HG02943 (cell line): ENCODE results near the gene MCF2.
A peak's percentile ranks its signal among the peaks of the same experiment; 100 is the strongest.

ENCODE experiments used
- ATAC-seq: cut with Tn5 transposase; IDR thresholded peaks from one replicate; pipeline ENCODE4 v1.9.1; 2021; ENCODE audit warnings: mild to moderate bottlenecking, low read depth, moderate library complexity; ENCODE audit not compliant: unreplicated experiment

The MCF2 gene

GRCh38 chrX:139600105-139600504 is 107.9 kb downstream of the MCF2 start:
- no peak for ATAC-seq

DNA sequence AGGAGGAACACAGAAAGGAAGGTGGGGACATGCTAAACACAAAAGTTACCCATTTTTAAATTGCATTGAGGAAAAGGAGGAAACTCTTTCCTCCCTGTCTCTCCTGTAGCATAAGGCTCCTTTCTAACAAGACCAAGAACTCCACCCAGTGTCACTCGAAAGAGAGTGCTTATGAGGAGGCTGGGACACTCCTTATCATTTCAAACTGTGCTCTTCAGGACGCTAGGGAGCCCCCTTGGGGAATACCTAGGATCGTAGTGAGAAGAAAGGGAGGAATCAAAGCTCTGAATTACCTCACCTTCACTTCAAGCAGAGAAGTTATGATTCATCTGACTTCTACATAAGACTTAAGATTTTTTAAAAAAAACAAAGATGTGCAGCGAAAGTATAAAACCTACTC is 111.9 kb downstream of the MCF2 start:
- ATAC-seq, result no peak

DNA sequence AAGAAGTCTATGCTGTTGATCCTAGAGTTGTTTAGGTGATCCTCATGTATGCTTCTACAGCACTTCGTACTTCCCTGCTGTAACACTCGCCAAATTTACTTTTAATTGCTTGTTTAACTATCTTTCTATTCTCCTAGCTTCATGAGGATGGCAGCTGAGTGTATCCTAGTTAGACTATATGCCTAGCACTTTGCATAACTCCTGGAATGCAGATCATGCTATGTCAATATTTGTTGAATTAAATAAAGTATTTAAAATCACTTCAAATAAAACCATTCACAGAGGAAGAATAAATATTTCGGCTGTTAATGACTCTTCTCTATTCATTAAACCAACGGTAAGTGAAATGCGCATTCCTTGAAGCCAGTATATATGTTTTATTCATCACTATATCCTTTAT is 122.4 kb downstream of the MCF2 start:
- ATAC-seq, result no peak

DNA sequence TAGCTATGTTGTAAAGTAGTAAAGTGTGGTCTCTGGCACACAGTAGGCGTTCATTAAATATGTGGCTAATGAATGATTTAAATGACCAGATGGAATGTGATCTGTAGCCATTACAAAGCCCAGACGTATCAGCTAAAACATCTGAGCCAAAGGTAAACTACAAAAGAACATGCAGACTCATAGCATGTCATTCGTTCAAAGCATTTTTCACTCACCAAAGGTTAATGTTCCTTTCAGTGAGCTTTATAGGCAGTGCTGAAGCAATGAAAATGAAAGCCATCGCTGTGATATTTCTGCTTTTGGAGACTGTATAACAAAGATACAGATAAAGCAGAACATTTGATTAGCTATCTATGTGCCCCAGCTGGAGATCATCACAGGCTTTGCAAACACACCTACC is 126.9 kb downstream of the MCF2 start:
- no peak for ATAC-seq

- no peak for ATAC-seq
Measured at GRCh38 chrX:139566981-139567380, 141.0 kb downstream of the MCF2 start.

DNA sequence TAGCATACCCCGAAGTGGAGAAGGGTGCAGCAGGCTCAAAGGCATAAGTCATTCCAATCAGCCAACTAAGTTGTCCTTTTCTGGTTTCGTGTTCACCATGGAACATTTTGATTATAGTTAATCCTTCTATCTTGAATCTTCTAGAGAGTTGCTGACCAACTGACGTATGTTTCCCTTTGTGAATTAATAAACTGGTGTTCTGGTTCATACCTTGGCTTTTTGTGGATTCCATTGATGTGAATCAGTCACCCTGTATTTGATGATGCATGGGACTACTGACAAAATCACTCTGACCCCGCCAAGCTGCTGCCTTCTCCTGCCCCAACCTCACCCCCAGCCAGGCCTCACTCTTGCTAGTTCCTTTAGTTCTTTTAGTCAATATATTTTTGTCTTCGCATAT is 144.7 kb downstream of the MCF2 start:
- ATAC-seq, result no peak

GRCh38 chrX:139560221-139560620 is 147.7 kb downstream of the MCF2 start:
- no peak for ATAC-seq

- peak; percentile 74 for ATAC-seq
Measured at GRCh38 chrX:139559383-139560042, 148.5 kb downstream of the MCF2 start.

- no peak for ATAC-seq
Measured at GRCh38 chrX:139554991-139555675, 152.8 kb downstream of the MCF2 start.

DNA sequence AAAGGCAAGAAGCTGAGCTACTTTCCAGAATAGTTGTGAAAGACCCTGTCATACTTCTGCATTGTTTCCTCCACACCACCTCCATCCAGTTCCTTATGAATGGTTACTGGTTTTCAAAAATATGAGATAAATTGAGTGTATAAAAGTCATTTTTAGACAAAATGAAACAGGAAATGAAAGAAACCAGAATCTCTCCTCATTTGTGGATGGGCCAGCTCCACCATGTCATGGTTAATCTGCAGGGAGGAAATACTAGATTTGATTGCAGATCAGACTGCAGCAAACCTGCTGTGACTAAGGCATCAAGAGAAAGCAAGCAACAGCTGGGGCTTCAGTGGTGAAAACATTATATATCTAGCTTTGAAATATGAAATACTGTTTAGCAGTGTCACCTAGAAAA is 153.6 kb downstream of the MCF2 start:
- ATAC-seq, result peak; percentile 24

- no peak for ATAC-seq
Measured at GRCh38 chrX:139544591-139544990, 163.4 kb downstream of the MCF2 start.

DNA sequence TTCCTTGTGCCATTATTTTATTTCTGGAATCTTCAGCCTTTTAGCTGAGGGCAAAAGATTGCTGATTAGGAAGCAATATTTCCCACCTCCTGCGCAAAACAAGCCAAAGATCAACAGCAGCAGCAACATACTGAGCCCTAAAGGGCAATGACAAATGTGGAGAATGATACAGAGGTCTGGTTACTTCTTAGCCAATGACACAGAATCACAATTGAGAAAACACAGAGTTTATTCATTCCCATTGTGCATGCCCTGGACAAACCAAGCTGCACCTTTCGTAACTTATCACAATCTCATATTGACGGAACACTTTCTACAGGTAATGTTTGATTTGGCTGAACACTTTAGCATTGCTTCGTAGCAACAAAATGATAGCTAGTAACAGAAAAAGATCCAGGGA is 164.0 kb downstream of the MCF2 start:
- ATAC-seq, result no peak

GRCh38 chrX:139542652-139543051 is 165.3 kb downstream of the MCF2 start:
- no peak for ATAC-seq

DNA sequence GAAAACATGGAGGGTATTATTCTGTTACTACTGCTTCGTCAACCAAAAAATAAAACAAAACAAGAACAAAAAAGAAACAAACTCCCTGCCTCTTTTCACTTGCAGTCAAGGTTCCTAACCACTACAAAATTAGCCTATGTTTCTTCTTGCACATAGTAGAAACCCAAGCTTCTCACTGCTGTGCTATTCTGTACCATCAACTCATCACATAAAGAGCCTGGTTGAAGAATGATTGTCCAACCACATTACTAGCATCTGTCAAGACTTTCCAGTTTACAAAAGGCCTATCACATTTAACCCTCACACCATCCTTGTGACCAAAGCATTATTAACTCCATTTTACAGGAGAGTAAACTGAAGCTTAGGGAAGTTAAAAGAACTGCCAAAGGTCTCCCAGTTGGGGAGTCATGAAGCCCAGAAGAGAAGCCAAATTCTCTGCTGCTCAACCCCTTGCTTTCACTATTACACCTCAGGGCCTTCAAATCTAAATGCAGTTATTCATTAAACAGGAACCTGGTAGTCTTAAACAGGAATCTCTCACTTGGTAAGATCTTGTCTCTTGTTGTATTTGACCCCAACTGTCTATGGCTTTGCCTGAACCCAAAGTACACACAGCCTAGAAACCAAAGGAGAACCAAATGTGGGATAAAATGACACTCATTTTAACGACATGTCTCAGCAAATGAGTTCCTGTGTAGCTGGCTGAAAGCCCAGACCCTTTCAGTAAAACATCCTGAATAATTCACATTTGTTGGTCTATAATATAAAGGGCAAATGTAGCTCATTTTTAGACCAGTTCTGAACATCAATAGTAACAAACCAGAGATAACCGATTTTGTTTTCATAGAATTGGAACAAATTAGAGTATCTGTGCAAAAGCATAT is 168.8 kb downstream of the MCF2 start:
- ATAC-seq, result peak; percentile 66

DNA sequence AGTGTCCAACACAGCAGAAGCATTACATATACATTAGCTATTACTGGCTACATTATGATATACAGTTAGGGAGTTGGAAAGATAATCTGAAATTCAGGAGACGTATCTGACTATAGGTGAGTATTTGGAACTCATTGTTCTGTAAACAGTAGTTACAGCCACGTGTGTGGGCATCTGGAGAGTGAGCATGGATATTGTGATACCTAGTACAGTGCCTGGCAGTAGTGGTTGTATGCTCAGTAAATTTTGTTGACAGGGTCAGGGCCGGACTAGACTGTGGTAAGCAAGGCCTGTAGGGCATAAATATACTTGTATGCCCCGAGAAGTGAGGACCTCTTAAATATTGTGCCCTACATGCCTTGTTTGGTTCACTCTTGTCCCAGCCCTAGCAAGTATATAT is 174.5 kb downstream of the MCF2 start:
- no peak for ATAC-seq

DNA sequence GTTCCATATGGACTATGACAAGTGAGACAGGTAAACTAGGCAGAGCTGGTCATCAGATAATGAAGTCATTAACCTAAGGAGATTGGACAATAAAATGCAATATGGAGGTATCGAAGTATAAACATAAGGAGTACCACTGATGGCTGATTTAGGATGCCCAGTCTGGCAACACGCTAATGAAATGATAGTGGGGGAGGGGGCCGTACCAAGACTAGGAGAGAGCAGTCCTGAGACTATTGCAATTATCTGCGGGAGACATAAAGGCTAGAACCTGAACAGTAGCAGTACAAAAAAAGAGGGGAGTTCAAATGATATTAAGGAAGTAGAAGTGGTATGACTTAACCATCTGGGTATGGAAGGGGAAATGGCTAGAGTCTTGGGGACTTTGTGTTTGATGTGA is 175.1 kb downstream of the MCF2 start:
- ATAC-seq, result no peak
